B cell (primary cell): ENCODE results near the gene FADD. TPM values are rescaled to one million over a fixed set of nuclear protein-coding genes. Genes with fewer than 3 reads are reported as not detected.

ENCODE experiments used
- ATAC-seq: fragments of 200-7000 bp; cut with Tn5 transposase; one replicate; pipeline ENCODE4 v1.10.0; 2021; ENCODE audit warnings: low read depth, mild to moderate bottlenecking, moderate number of reproducible peaks, moderate library complexity
- CTCF ChIA-PET: fragments of 350-600 bp; sonication (Branson Sonifier 250); formaldehyde crosslinking; loops from one replicate; lab custom pipeline; 2021; ENCODE audit warnings: antibody characterized with exemption, inconsistent platforms; lab: Charles Lee
- POLR2A ChIA-PET: fragments of 350-600 bp; sonication (Branson Sonifier 250); formaldehyde crosslinking; loops from one replicate; lab custom pipeline; 2021; ENCODE audit warnings: antibody characterized with exemption; lab: Charles Lee
- DNase-seq: peaks from one replicate; pipeline ENCODE4 v3.0.0; 2013
- H2AFZ ChIP-seq: 2 replicates; pipeline ENCODE4 v1.6.1; 2012; ENCODE audit warnings: mild to moderate bottlenecking, low read depth, low read length; ENCODE audit not compliant: insufficient read depth, poor library complexity, severe bottlenecking
- H3K27ac ChIP-seq, 2 donors: 1 replicate in 1 of 2; 2 replicates in 1 of 2; pipeline ENCODE4 v1.5.1; 2012 to 2013; ENCODE audit warnings: low read length in 2 of 2, mild to moderate bottlenecking in 2 of 2, moderate library complexity in 1 of 2
- H3K27me3 ChIP-seq, 4 experiments: fragments of 200-600 bp in 1 of 4; sonication (generic) in 1 of 4; replicated peaks in 1 of 4; 1 replicate in 2 of 4; 2 replicates in 2 of 4; pipeline versions ENCODE4 v1.6.1 to v1.7.0; 2013 to 2016; ENCODE audit warnings: low read length in 3 of 4, mild to moderate bottlenecking in 2 of 4, mixed read lengths in 1 of 4, moderate library complexity in 1 of 4; ENCODE audit not compliant: insufficient read depth in 4 of 4, control insufficient read depth in 3 of 4; ENCODE audit errors: control extremely low read depth in 1 of 4
- H3K36me3 ChIP-seq, 2 experiments: replicated peaks in 1 of 2; 1 replicate in 1 of 2; 2 replicates in 1 of 2; pipeline versions ENCODE4 v1.6.1 to v1.7.1; 2013; ENCODE audit warnings: low read length in 1 of 2; ENCODE audit not compliant: insufficient read depth in 2 of 2, control insufficient read depth in 1 of 2; ENCODE audit errors: control extremely low read depth in 1 of 2, extremely low read depth in 1 of 2
- H3K4me1 ChIP-seq, 2 donors: fragments of 200-600 bp in 1 of 2; sonication (generic) in 1 of 2; 1 replicate in 1 of 2; 2 replicates in 1 of 2; pipeline versions ENCODE4 v1.5.1 to v1.6.1; 2013 to 2017; ENCODE audit warnings: low read length in 2 of 2; ENCODE audit not compliant: control insufficient read depth in 2 of 2, insufficient read depth in 2 of 2
- H3K4me2 ChIP-seq: replicated peaks from 2 replicates; pipeline ENCODE3; 2012; ENCODE audit warnings: mild to moderate bottlenecking, low read depth, low read length; ENCODE audit not compliant: poor library complexity, severe bottlenecking
- H3K4me3 ChIP-seq, 5 experiments: fragments of 200-600 bp in 1 of 5; sonication (generic) in 1 of 5; 1 replicate in 3 of 5; 2 replicates in 2 of 5; pipeline versions ENCODE4 v1.5.1 to v1.7.0; 2011 to 2016; ENCODE audit warnings: low read length in 4 of 5, mild to moderate bottlenecking in 4 of 5, low read depth in 2 of 5, control low read depth in 1 of 5, moderate library complexity in 1 of 5; ENCODE audit not compliant: insufficient read depth in 1 of 5; ENCODE audit errors: control extremely low read depth in 1 of 5, extremely low read depth in 1 of 5
- H3K79me2 ChIP-seq: fragments of 200-600 bp; sonication (generic); one replicate; pipeline ENCODE4 v1.6.0; 2016; ENCODE audit warnings: low read length; ENCODE audit not compliant: control insufficient read depth, insufficient read depth
- H3K9ac ChIP-seq: fragments of 200-600 bp; sonication (generic); 2 replicates; pipeline ENCODE4 v1.6.1; 2017; ENCODE audit warnings: mild to moderate bottlenecking, low read length, moderate library complexity
- H3K9me3 ChIP-seq, 3 donors: one replicate each; pipeline versions ENCODE4 v1.6.1 to v1.7.1; 2013; ENCODE audit warnings: low read length in 2 of 3; ENCODE audit not compliant: control insufficient read depth in 2 of 3, insufficient read depth in 1 of 3; ENCODE audit errors: control extremely low read depth in 1 of 3
- H4K20me1 ChIP-seq: 2 replicates; pipeline ENCODE4 v1.6.0; 2012; ENCODE audit warnings: mild to moderate bottlenecking, low read length; ENCODE audit not compliant: insufficient read depth, control insufficient read depth, poor library complexity, severe bottlenecking
- H3K27ac Mint-ChIP-seq: one replicate; pipeline ENCODE4 v1.8.0; 2021; ENCODE audit warnings: mixed read lengths
- H3K27me3 Mint-ChIP-seq: one replicate; pipeline ENCODE4 v1.8.0; 2021; ENCODE audit warnings: mixed read lengths
- H3K4me1 Mint-ChIP-seq: one replicate; pipeline ENCODE4 v1.8.0; 2021; ENCODE audit warnings: mixed read lengths
- H3K4me3 Mint-ChIP-seq: one replicate; pipeline ENCODE4 v1.8.0; 2021; ENCODE audit warnings: mixed read lengths
- H3K9me3 Mint-ChIP-seq: one replicate; pipeline ENCODE4 v1.8.0; 2022; ENCODE audit warnings: mixed read lengths; ENCODE audit not compliant: insufficient read depth
- EZH2 ChIP-seq: IDR thresholded peaks from 2 replicates; pipeline ENCODE4 v1.6.1; 2012; ENCODE audit warnings: borderline replicate concordance, low read depth, mild to moderate bottlenecking, moderate library complexity, low read length; ENCODE audit not compliant: insufficient read depth, poor library complexity, severe bottlenecking
- WGBS: methylation state at CpG from one replicate; pipeline ENCODE4 v1.1.5; 2013; ENCODE audit warnings: missing lambda C conversion rate; ENCODE audit not compliant: insufficient coverage; 5-methylcytosine and 5-hydroxymethylcytosine counted together
- intact Hi-C: fragments of 100-400 bp; cut with micrococcal nuclease; formaldehyde crosslinking; loops from one replicate; pipeline ENCODE4 v1.10.0; 2022
- polyA plus RNA-seq: library from polyadenylated mRNA; depleted of rRNA; stranded (reverse); fragments of >200 nt; gene quantifications from 2 replicates; pipeline ENCODE4 v1.2.3, GENCODE V29; 2012
- total RNA-seq, 2 donors: library from RNA; stranded (reverse); fragments of 120-200 nt in 1 of 2; gene quantifications; 1 replicate in 1 of 2; 2 replicates in 1 of 2; pipeline versions ENCODE4 v1.2.3 to v1.2.4, GENCODE V29; 2013 to 2022
- TF ChIP-seq, protein P1 (sequence below): fragments of 200-600 bp; IDR thresholded peaks from one replicate; pipeline ENCODE4 v1.8.0; 2022; ENCODE audit warnings: antibody characterized with exemption, mild to moderate bottlenecking

FADD gene
- total and polyA plus RNA-seq, 2 donors (not counting 1 experiment from before 2014, with no cell fraction given), result 5.4 to 26.6 TPM

DNA sequence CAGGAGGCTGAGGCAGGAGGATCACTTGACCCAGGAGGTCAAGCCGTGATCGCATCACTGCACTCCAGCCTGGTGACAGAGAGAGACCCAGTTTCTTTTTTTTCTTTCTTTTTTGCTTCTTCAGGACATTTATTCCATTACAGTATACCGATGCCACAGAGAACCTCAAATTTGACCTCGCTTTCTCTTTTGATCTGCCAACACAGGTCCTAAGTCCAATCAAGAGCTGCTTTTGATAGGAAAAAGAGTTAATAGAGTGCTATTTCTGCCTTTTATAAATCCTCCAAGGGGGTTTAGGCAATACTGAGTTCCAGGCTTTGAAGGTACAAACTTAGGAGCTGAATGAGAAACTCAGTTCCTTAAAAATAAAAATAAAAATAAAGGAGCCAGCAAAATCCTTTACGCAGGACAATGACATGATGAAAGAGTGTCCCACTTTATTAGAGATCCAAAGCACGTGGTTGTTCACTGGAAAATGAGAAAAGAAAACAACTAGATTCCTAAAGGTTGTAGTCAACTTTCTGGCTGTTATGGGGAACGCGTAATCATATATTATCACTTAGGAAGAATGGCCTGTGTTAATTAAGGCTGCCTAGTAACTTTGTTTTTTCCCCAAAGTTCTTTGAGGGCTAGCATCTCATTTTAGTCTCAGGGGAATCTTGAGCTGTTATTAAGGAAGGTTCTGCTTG is 27.2 kb downstream of the FADD start:
- 82% methylated on average over 4 of the region's 8 CpGs for whole genome bisulfite sequencing
- no peak overlapping the region for H2AFZ ChIP-seq
- H3K9me3 Mint-ChIP-seq, result no peaks in the 10 kb centered on the region
- CTCF ChIA-PET, result no interaction called here
- no peak for ATAC-seq
- no peaks in the 10 kb centered on the region for H3K36me3 ChIP-seq
- H3K27me3 ChIP-seq, result no peaks in the 10 kb centered on the region
- no peak overlapping the region for H3K27ac ChIP-seq
- peaks cover 0 to 3% (median 0%) of the 10 kb centered on the region in 3 donors for H3K9me3 ChIP-seq
- no peaks in the 10 kb centered on the region for H4K20me1 ChIP-seq
- peaks cover 6% of the 10 kb centered on the region for H3K27me3 Mint-ChIP-seq
- no peak overlapping the region for H3K9ac ChIP-seq
- intact Hi-C loops, result no loop called here
- DNase-seq, result no peak
- no peak overlapping the region for H3K4me3 Mint-ChIP-seq
- H3K4me1 ChIP-seq, result no peaks in the 10 kb centered on the region
- H3K4me1 Mint-ChIP-seq, result no peaks in the 10 kb centered on the region
- no peak overlapping the region for H3K27ac Mint-ChIP-seq
- H3K4me3 ChIP-seq, result no peak overlapping the region
- no peaks in the 10 kb centered on the region for H3K79me2 ChIP-seq
- POLR2A ChIA-PET, result no interaction called here
- TF ChIP-seq EZH2, result no peak
- TF ChIP-seq, protein P1, sequence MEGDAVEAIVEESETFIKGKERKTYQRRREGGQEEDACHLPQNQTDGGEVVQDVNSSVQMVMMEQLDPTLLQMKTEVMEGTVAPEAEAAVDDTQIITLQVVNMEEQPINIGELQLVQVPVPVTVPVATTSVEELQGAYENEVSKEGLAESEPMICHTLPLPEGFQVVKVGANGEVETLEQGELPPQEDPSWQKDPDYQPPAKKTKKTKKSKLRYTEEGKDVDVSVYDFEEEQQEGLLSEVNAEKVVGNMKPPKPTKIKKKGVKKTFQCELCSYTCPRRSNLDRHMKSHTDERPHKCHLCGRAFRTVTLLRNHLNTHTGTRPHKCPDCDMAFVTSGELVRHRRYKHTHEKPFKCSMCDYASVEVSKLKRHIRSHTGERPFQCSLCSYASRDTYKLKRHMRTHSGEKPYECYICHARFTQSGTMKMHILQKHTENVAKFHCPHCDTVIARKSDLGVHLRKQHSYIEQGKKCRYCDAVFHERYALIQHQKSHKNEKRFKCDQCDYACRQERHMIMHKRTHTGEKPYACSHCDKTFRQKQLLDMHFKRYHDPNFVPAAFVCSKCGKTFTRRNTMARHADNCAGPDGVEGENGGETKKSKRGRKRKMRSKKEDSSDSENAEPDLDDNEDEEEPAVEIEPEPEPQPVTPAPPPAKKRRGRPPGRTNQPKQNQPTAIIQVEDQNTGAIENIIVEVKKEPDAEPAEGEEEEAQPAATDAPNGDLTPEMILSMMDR, result no peak
- no peak overlapping the region for H3K4me2 ChIP-seq

- CTCF ChIA-PET, result interaction anchor here (1.4 kb wide), 1 partner anchor 11 kb away, joined by 3 read pairs; no protein-coding TSS in a partner anchor
- Mint-ChIP-seq H3K9me3 (no peaks in the 10 kb centered on the region), H3K4me3 (no peak overlapping the region), H3K27me3 (peaks cover 10% of the 10 kb centered on the region), H3K4me1 (no peaks in the 10 kb centered on the region), H3K27ac (no peak overlapping the region)
- ATAC-seq (no peak), DNase-seq (no peak)
- no peaks in the 10 kb centered on the region for H3K36me3 ChIP-seq
- no peak overlapping the region for H3K9ac ChIP-seq
- no peaks in the 10 kb centered on the region for H3K4me1 ChIP-seq
- H3K4me3 ChIP-seq, result no peak overlapping the region
- intact Hi-C loops, result no loop called here
- H3K4me2 ChIP-seq, result no peak overlapping the region
- H3K79me2 ChIP-seq, result no peaks in the 10 kb centered on the region
- WGBS, result 88% methylated on average over 20 of the region's 22 CpGs
- H2AFZ ChIP-seq, result no peak overlapping the region
- peaks cover 0 to 3% (median 0%) of the 10 kb centered on the region in 3 donors for H3K9me3 ChIP-seq
- H3K27me3 ChIP-seq, result no peaks in the 10 kb centered on the region
- H3K27ac ChIP-seq, result no peak overlapping the region
- TF ChIP-seq, protein P1, result no peak
- TF ChIP-seq EZH2, result no peak
- POLR2A ChIA-PET, result no interaction called here
- no peaks in the 10 kb centered on the region for H4K20me1 ChIP-seq
These were observed 28.0 kb downstream of the FADD start for GRCh38 chr11:70230840-70231710.
